Activated T-cell treated with anti-CD3 and anti-CD28 coated beads for 1 hour (primary cell): Measurements from ENCODE around the gene WDFY4.

Experiments
- DNase-seq: peaks from one replicate; pipeline ENCODE4 v3.0.0-alpha.2; 2020; ENCODE audit warnings: low read depth

The WDFY4 gene

DNA sequence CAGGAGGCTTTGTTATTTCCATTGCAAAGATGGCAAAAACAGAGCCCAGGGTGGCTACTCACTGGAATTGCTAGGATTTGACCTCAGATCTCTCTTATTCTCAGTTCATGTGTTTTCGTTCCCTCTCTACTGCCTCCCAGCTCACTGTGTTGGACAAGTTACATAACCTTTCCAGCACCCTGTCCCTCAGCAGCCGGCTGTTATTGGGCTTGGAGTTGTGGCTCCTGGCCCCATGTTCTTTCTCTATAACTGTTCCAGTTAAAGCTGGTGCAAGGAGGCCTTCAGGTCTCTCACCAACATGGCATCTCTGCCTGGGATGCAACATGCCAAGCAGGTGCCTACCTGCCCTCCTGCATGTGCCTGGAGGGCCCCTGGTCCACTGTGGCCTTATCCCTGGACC, 198.2 kb downstream of the WDFY4 start:
- no peak for DNase-seq

- DNase-seq = no peak
Observed at GRCh38 chr10:48883701-48884100, 199.0 kb downstream of the WDFY4 start.

GRCh38 chr10:48884179-48885045, 199.7 kb downstream of the WDFY4 start:
- no peak for DNase-seq

DNA sequence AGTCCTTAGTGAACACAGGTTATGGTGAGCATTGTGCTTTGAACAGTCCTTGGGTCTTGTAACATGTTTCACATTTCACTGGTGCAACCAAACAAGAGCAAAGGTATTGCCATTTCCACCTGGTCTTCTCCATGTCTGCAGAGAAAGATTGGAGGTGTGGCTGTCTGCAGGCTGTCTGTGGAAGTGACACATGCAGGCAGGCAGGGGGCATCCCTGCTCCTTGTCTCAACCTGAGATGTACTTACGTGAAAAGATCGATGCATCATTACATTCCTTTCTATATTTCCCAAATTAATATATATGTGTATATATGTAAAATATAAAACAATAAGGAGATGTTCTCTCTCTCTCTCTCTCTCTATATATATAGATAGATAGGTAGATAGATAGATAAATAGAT, 200.7 kb downstream of the WDFY4 start:
- no peak for DNase-seq

- no peak for DNase-seq
Observed at GRCh38 chr10:48887982-48888381, 203.3 kb downstream of the WDFY4 start.

GRCh38 chr10:48890888-48891850, 206.5 kb downstream of the WDFY4 start:
- DNase-seq = no peak

GRCh38 chr10:48894911-48895802, 210.5 kb downstream of the WDFY4 start:
- DNase-seq = no peak

DNA sequence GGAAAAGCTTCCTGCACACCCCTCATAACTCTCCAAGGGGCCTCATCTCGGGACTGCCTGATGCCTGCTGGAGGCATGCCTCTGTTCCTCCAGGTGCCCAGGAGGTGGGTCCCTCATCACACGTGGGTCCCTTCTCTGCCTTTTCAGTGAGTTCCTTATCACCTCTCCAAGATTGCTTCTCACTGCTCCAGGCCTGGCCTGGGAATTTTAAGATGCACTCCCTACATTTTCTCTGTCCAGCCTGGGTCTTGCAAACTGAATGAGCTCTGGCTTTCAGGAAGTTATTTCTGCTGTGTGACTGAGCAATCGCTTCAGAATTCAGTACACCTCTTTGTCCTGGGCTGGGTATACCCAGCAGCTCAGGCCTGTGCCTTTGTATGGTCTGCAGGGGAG, 211.1 kb downstream of the WDFY4 start:
- no peak for DNase-seq

GRCh38 chr10:48896756-48897440, 212.2 kb downstream of the WDFY4 start:
- DNase-seq = no peak

DNA sequence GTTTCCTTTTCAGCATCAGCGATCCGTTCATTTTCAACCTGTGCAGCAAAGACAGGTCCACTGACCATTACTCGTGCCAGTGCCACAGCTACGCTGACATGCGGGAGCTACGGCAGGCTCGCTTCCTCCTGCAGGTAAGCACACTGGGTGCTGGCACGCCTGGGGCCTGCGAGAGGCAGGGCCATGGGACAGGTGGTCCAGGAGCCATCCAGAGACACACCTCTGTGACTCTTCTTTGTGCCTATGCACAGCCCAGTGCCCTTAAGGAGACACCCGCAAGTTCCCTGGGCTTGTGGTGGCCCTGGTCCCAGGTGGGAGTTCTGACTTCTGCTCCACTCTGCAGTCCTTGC, 212.7 kb downstream of the WDFY4 start:
- DNase-seq = no peak

DNA sequence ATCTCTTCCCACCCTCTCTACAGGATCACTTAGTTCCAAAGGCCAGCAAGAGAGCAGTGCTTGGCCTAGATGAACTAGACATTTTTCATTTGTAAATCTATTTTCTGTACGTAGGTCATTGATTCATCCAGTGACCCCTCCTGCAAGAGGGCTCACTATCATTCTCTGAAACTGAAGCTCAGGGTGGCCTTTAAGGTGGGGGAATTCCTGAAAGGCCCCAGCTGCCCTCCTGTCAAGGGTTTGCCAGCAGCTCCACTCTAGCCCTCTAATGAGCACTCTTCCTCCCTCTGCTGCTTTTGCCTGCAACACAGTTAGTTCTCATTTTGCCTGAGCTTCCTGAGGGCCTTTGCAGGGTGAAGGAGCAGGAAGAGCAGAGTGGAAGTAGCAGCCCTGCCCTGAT, 213.8 kb downstream of the WDFY4 start:
- DNase-seq = no peak

DNA sequence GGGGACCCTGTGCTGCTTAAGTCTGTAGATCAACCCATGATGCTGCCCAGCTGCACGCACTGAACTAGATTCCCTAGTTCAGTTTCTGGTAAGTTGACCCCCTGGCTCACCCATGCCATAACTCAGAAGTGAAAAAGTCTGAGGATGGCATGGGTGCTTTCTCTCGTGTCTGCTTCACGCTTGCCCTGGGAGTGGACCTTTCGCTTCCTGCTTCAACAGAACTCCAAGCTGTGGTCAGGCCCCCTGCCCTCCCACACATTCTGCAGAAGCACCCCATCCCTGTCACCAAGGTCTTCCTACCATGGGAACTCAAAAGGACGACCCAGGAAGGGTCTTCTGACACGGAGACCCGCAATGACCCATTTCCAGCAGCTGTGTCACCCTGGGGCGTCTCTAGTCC, 215.1 kb downstream of the WDFY4 start:
- no peak for DNase-seq

DNA sequence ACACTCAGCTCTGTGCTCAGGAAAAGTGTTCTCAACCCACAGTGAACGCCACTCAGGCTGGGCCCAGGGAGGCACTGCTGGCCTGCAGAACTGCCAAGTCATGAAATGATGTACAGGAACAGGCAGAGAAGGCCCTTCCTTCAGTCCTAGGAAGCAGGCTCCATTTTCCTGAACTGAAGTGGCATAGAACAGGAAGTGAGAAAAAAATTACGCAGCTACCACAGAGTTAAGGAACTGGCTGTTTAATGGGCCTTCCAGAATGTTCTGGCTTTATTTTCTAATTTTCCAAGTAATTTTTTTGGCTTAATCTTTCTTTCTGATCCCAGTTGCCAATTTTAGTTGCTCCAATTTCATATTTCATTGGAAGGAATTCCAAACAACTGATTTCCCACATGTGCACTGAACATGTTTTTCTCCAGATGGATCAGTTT, 215.7 kb downstream of the WDFY4 start:
- no peak for DNase-seq

- no peak for DNase-seq
Observed at GRCh38 chr10:48901319-48901718, 216.6 kb downstream of the WDFY4 start.

GRCh38 chr10:48902096-48902495, 217.4 kb downstream of the WDFY4 start:
- DNase-seq = no peak

- DNase-seq = no peak
Observed at GRCh38 chr10:48903151-48903550, 218.5 kb downstream of the WDFY4 start.

- no peak for DNase-seq
Observed at GRCh38 chr10:48904861-48905260, 220.2 kb downstream of the WDFY4 start.

DNA sequence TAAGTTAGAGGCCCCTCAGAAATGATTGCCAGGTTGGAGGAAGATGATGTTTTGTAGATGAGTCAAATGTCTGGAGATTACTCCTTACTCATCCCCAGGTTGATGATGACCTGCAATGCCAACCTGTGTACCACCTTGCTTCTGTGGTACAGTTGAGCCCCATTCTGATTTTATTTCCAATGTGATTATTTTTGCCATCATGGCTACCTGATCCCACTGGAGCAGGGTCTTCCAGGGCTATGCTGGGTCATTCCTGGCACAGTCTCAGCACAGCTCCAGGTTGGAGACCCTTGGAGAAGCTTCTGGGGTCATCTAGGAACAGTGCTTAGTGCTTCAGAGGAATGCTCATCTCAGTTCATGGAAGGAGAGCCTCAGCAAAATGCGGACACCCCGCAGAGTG, 220.6 kb downstream of the WDFY4 start:
- DNase-seq = no peak

DNA sequence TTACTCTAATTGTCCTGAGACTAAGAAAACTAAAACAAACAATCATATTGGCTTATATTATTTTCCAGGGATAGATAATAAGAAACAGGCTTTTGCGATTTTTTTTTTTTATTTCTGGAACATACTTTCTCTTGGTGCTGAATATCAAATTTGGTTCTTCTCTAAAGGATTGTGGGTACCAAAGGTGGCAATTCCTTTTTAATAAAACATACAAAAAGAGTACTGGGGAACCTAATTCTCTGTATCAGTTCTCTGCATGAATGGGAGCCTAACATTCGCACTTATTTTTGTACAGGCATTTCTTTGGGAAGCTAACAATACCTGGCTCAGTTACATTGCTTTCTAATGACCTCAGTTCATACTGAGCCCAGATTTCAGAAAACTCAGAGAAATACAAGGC, 222.2 kb downstream of the WDFY4 start:
- DNase-seq = no peak

DNA sequence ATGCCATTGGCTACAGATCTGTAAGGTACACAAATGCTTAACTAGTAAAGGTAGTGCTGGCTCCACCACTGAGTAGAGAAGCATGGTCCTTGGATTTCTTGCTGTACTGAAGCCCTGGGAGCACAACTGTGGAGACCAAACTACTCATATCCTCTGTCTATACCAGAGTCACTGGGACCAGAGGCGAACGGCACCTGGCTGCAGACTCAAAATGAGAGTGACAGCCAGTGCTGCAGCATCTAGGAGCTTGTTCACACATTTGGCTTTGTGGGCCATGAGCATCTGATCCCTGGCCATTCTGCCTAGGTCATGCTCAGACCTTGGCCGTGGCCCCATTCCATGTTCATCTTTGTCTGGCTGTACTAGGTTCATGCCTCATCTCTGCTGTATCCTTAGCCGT, 223.1 kb downstream of the WDFY4 start:
- DNase-seq = no peak

- DNase-seq = no peak
Observed at GRCh38 chr10:48910548-48910947, 225.9 kb downstream of the WDFY4 start.
